ENCODE measurements around the gene PCBP3.
"Not testable (repeated sequence)": the region's sequence is repeated elsewhere in the genome, so short reads cannot be mapped to it uniquely, and the experiment has no call there.

Gene PCBP3

GRCh38 chr21:45678790-45679189, 35.3 kb downstream of the PCBP3 start:
- DNase-seq (ENCODE audit: low read depth), result not testable (repeated sequence)

GRCh38 chr21:45680215-45680614, 36.7 kb downstream of the PCBP3 start:
- DNase-seq (ENCODE audit: low read depth), result no peak

- no peak for DNase-seq (ENCODE audit: low read depth)
Observed at GRCh38 chr21:45695086-45695485, 51.6 kb downstream of the PCBP3 start.

GRCh38 chr21:45698493-45699184, 55.1 kb downstream of the PCBP3 start:
- DNase-seq (ENCODE audit: low read depth), result no peak

GRCh38 chr21:45699251-45699942, 55.9 kb downstream of the PCBP3 start:
- DNase-seq (ENCODE audit: low read depth), result no peak

- no peak for DNase-seq (ENCODE audit: low read depth)
Observed at GRCh38 chr21:45699966-45700365, 56.4 kb downstream of the PCBP3 start.

GRCh38 chr21:45700461-45700860, 56.9 kb downstream of the PCBP3 start:
- no peak for DNase-seq (ENCODE audit: low read depth)

GRCh38 chr21:45704311-45705108, 61.0 kb downstream of the PCBP3 start:
- DNase-seq (ENCODE audit: low read depth), result no peak

GRCh38 chr21:45706299-45706698, 62.8 kb downstream of the PCBP3 start:
- DNase-seq (ENCODE audit: low read depth), result no peak

GRCh38 chr21:45709173-45709572, 65.6 kb downstream of the PCBP3 start:
- DNase-seq (ENCODE audit: low read depth), result no peak

GRCh38 chr21:45709696-45710268, 66.3 kb downstream of the PCBP3 start:
- DNase-seq (ENCODE audit: low read depth), result no peak

GRCh38 chr21:45710306-45710705, 66.8 kb downstream of the PCBP3 start:
- not testable (repeated sequence) for DNase-seq (ENCODE audit: low read depth)

- DNase-seq (ENCODE audit: low read depth), result no peak
Observed at GRCh38 chr21:45713613-45714012, 70.1 kb downstream of the PCBP3 start.

GRCh38 chr21:45715441-45715840, 71.9 kb downstream of the PCBP3 start:
- DNase-seq (ENCODE audit: low read depth), result no peak

GRCh38 chr21:45718413-45718812, 74.9 kb downstream of the PCBP3 start:
- no peak for DNase-seq (ENCODE audit: low read depth)

- no peak for DNase-seq (ENCODE audit: low read depth)
Observed at GRCh38 chr21:45719177-45719802, 75.8 kb downstream of the PCBP3 start.

- DNase-seq (ENCODE audit: low read depth), result not testable (repeated sequence)
Observed at GRCh38 chr21:45720204-45720603, 76.7 kb downstream of the PCBP3 start.

- DNase-seq (ENCODE audit: low read depth), result no peak
Observed at GRCh38 chr21:45721671-45722070, 78.1 kb downstream of the PCBP3 start.

- no peak for DNase-seq (ENCODE audit: low read depth)
Observed at GRCh38 chr21:45723049-45723958, 79.8 kb downstream of the PCBP3 start.

GRCh38 chr21:45724345-45724961, 80.9 kb downstream of the PCBP3 start:
- no peak for DNase-seq (ENCODE audit: low read depth)

All from stimulated activated CD8-positive, alpha-beta memory T cell treated with anti-CD3 and anti-CD28 coated beads, Interleukin-15, amount 100 ng/mL, for 24 hours (primary cell).